Lower lobe of right lung (tissue), 2 donors: ENCODE data around the gene NR6A1. TPM values are rescaled to one million over a fixed set of nuclear protein-coding genes. Genes with fewer than 3 reads are reported as not detected.

ENCODE experiments used
- ATAC-seq, 2 donors: fragments of 200-7000 bp; cut with Tn5 transposase; one replicate each; pipeline ENCODE4 v1.9.1; 2020 to 2022; ENCODE audit warnings: mild to moderate bottlenecking in 2 of 2, moderate library complexity in 2 of 2
- DNase-seq: peaks from one replicate; pipeline ENCODE4 v3.0.0-alpha.2; 2020
- H3K27ac ChIP-seq: fragments of 200-600 bp; one replicate; pipeline ENCODE4 v1.8.0; 2022
- H3K27me3 ChIP-seq: fragments of 200-600 bp; one replicate; pipeline ENCODE4 v1.8.0; 2022; ENCODE audit warnings: low read depth
- H3K36me3 ChIP-seq: fragments of 200-600 bp; one replicate; pipeline ENCODE4 v1.8.0; 2022; ENCODE audit warnings: mild to moderate bottlenecking
- H3K4me1 ChIP-seq: fragments of 200-600 bp; one replicate; pipeline ENCODE4 v1.8.0; 2022
- H3K4me3 ChIP-seq: fragments of 200-600 bp; one replicate; pipeline ENCODE4 v1.8.0; 2022; ENCODE audit warnings: mild to moderate bottlenecking
- H3K9me3 ChIP-seq: fragments of 200-600 bp; one replicate; pipeline ENCODE4 v1.8.0; 2022
- intact Hi-C: fragments of 100-400 bp; cut with DNase I; formaldehyde crosslinking; loops from one replicate; pipeline ENCODE4 v1.11.0; 2022
- total RNA-seq: library from RNA; stranded (reverse); fragmentation: NEBNext Ultra II Directional; extraction: Animal tissue kit (Norgen Biotek cat#: 25700); gene quantifications from one replicate; pipeline ENCODE4 v1.2.1, GENCODE V29; 2021
- TF ChIP-seq, protein P1 (sequence below): fragments of 200-600 bp; IDR thresholded peaks from one replicate; pipeline ENCODE4 v1.8.0; 2022; ENCODE audit warnings: antibody characterized with exemption, mild to moderate bottlenecking
- donor health status: DM: no; HTN: yes; CAD: no; lungs with severe emphysema.

The NR6A1 gene
- total RNA-seq, 1 donor from 2014 or later, result 4.5 TPM

DNA sequence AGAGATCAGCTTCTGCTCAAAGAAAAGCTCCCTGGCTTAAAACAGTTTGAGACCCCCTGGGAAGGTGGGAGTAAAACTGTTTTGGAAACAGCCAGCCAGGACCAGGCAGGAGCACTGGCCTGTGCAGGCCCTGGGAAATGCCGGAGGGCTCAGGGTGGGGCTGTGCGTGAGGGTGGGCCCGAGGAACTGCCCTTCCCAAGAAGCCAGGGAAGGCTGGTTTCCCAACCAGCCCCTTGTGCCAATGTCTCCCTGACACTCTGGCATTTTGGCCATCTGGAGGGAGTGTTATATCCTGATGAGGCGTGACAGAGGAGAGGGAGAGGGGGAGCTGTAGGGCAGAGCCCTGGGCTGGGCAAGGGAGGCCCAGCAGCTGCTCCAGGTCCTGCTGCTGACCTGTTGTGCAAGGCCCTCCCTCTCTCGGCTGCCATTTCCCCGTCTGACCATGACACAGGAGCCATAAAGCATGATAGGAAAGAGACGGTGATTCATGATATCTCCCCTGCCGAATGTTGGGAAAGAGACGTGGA, 22.0 kb upstream of the NR6A1 start:
- H3K27me3 ChIP-seq, result no peaks in the 10 kb centered on the region
- ATAC-seq (peak; percentile 43 to 64), DNase-seq (no peak)
- TF ChIP-seq, protein P1, sequence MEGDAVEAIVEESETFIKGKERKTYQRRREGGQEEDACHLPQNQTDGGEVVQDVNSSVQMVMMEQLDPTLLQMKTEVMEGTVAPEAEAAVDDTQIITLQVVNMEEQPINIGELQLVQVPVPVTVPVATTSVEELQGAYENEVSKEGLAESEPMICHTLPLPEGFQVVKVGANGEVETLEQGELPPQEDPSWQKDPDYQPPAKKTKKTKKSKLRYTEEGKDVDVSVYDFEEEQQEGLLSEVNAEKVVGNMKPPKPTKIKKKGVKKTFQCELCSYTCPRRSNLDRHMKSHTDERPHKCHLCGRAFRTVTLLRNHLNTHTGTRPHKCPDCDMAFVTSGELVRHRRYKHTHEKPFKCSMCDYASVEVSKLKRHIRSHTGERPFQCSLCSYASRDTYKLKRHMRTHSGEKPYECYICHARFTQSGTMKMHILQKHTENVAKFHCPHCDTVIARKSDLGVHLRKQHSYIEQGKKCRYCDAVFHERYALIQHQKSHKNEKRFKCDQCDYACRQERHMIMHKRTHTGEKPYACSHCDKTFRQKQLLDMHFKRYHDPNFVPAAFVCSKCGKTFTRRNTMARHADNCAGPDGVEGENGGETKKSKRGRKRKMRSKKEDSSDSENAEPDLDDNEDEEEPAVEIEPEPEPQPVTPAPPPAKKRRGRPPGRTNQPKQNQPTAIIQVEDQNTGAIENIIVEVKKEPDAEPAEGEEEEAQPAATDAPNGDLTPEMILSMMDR, result no peak
- peaks cover 44% of the 10 kb centered on the region for H3K4me1 ChIP-seq
- intact Hi-C loops, result no loop called here
- no peaks in the 10 kb centered on the region for H3K36me3 ChIP-seq
- H3K27ac ChIP-seq, result peak overlapping the region; percentile 67
- no peak overlapping the region for H3K4me3 ChIP-seq
- no peaks in the 10 kb centered on the region for H3K9me3 ChIP-seq

DNA sequence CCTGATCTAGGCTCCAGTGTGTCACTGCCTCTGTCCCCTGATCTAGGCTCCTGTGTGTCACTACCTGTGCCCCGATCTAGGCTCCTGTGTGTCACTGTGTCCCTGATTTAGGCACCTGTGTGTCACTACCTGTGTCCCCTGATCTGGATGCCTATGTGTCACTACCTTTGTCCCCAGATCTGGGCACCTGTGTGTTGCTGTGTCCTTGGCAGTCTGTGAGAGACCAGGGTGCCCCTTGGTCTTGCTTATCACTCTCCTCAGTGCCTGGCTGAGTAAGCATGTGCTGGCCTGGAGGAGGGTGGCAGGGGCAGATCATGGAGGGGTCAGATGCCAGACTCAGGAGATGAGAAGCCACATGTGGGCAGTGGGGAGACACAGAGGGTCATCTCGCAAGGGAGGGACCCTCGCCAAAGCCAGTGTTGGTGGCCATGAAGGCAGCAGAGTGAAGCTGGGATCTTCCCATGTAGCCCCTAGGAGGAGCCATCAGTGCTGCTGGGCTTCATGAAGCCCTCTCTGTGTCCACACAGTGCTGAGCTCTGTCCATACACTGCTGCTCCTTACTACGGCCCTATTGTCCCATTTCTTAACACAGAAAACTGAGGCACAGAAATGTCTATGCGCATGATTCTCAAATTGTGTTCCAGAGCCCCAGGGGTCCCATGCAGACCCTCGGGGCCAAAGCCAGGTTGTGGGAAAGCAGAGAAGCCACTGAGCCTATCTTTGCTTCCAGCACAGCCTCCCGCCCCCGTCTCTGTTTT, 21.3 kb upstream of the NR6A1 start:
- TF ChIP-seq, protein P1, result no peak
- H3K4me3 ChIP-seq, result no peak overlapping the region
- H3K27me3 ChIP-seq, result no peaks in the 10 kb centered on the region
- H3K27ac ChIP-seq, result peak overlapping the region; percentile 67
- ATAC-seq (no peak), DNase-seq (no peak)
- intact Hi-C loops, result no loop called here
- H3K4me1 ChIP-seq, result peaks cover 44% of the 10 kb centered on the region
- no peaks in the 10 kb centered on the region for H3K36me3 ChIP-seq
- no peaks in the 10 kb centered on the region for H3K9me3 ChIP-seq

DNA sequence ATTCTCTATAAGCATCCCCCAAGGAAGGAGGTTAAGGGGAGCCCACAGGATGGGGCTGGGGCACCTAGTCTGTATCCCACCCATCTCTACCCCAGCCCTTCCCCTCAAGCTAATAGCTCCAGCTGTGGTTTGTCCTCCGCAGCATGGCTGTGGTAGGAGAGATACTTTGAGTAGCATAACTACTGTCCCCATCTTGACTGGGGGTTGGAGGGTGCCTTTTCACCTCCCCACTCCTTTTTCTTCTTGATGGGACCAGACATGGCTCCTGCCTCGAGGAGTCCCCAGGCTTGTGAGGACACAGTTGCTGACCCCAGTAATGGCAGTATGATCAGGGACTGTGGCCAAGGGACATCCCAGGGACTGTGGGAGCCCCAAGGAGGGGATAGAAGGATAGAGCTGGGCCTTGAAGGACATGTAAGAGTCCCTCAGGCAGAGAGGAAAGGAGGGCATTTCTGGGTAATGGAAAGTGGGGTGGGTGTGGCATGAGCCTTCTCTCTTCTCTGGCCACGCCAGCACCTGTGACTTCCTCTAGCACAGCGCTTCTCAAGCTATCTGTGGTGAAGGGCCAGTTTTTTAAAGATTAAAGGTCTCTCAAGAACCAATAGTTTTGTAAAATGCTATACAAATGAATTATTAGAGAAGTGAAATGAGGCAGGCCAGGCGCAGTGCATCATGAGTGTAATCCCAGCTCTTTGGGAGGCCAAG, 19.8 kb upstream of the NR6A1 start:
- TF ChIP-seq, protein P1, result no peak
- peaks cover 30% of the 10 kb centered on the region for H3K4me1 ChIP-seq
- H3K9me3 ChIP-seq, result no peaks in the 10 kb centered on the region
- H3K27ac ChIP-seq, result no peak overlapping the region
- no peak for ATAC-seq
- no peak overlapping the region for H3K4me3 ChIP-seq
- intact Hi-C loops, result no loop called here
- no peaks in the 10 kb centered on the region for H3K36me3 ChIP-seq
- no peak for DNase-seq
- H3K27me3 ChIP-seq, result no peaks in the 10 kb centered on the region

GRCh38 chr9:124790301-124790700, 19.2 kb upstream of the NR6A1 start:
- TF ChIP-seq, protein P1, result no peak
- Histone ChIP-seq H3K4me3 (no peak overlapping the region), H3K4me1 (peaks cover 23% of the 10 kb centered on the region), H3K27ac (no peak overlapping the region), H3K27me3 (no peaks in the 10 kb centered on the region), H3K9me3 (no peaks in the 10 kb centered on the region), H3K36me3 (no peaks in the 10 kb centered on the region)
- ATAC-seq, result no peak
- intact Hi-C loops, result no loop called here
- no peak for DNase-seq

DNA sequence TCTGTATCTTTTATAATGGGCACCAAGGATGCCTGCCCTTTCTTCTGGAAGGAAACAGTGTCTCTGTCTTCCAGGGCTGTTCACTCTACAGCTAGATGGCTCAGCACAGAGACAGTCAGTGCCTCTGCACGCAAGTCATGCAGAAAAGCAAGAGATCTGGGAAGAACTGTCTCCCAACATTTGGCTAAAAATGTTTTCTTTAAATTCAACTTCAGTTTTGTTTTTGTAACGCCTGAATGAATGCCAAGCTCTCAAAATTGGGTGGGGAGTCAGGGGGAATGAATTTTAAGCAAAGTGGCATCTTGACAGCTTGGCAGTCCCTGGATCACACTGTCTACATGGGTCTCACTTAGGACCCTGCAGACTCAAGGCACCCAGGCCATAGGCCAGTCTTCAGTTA, 18.4 kb upstream of the NR6A1 start:
- ATAC-seq, result no peak
- no peaks in the 10 kb centered on the region for H3K27me3 ChIP-seq
- no peak for DNase-seq
- TF ChIP-seq, protein P1, result no peak
- intact Hi-C loops, result no loop called here
- no peaks in the 10 kb centered on the region for H3K9me3 ChIP-seq
- peaks cover 24% of the 10 kb centered on the region for H3K4me1 ChIP-seq
- H3K27ac ChIP-seq, result no peak overlapping the region
- no peaks in the 10 kb centered on the region for H3K36me3 ChIP-seq
- no peak overlapping the region for H3K4me3 ChIP-seq
